ENCODE results near the gene DCTN4.
A peak's percentile ranks its signal among the peaks of the same experiment; 100 is the strongest.
"Not testable (repeated sequence)": the region's sequence is repeated elsewhere in the genome, so short reads cannot be mapped to it uniquely, and the experiment has no call there.

The DCTN4 gene

GRCh38 chr5:150758531-150759333 is at the start of gene DCTN4:
Gene DCTN4 (minus strand): TSS chr5:150759017. CDS start chr5:150758993, 24 bp downstream.
- peak; percentile 95 for DNase-seq

- no peak for DNase-seq
Observed at GRCh38 chr5:150804388-150804787, 45.6 kb upstream of the DCTN4 start.

GRCh38 chr5:150801117-150801927 is 42.5 kb upstream of the DCTN4 start:
- no peak for DNase-seq

- no peak for DNase-seq
Observed at GRCh38 chr5:150797384-150797783, 38.6 kb upstream of the DCTN4 start.

- no peak for DNase-seq
Observed at GRCh38 chr5:150794927-150795326, 36.1 kb upstream of the DCTN4 start.

- not testable (repeated sequence) for DNase-seq
Observed at GRCh38 chr5:150793423-150793888, 34.6 kb upstream of the DCTN4 start.

- DNase-seq = no peak
Observed at GRCh38 chr5:150791536-150791935, 32.7 kb upstream of the DCTN4 start.

- DNase-seq = peak; percentile 78
Observed at GRCh38 chr5:150789943-150790611, 31.3 kb upstream of the DCTN4 start.

- no peak for DNase-seq
Observed at GRCh38 chr5:150789450-150789849, 30.6 kb upstream of the DCTN4 start.

GRCh38 chr5:150788977-150789376 is 30.2 kb upstream of the DCTN4 start:
- DNase-seq = no peak

- DNase-seq = no peak
Observed at GRCh38 chr5:150787656-150788055, 28.8 kb upstream of the DCTN4 start.

GRCh38 chr5:150786876-150787275 is 28.1 kb upstream of the DCTN4 start:
- no peak for DNase-seq

GRCh38 chr5:150785950-150786349 is 27.1 kb upstream of the DCTN4 start:
- no peak for DNase-seq

- peak; percentile 62 for DNase-seq
Observed at GRCh38 chr5:150783422-150783928, 24.7 kb upstream of the DCTN4 start.

- no peak for DNase-seq
Observed at GRCh38 chr5:150782850-150783249, 24.0 kb upstream of the DCTN4 start.

- no peak for DNase-seq
Observed at GRCh38 chr5:150781706-150782614, 23.1 kb upstream of the DCTN4 start.

GRCh38 chr5:150780816-150781221 is 22.0 kb upstream of the DCTN4 start:
- DNase-seq = no peak

- peak; percentile 66 for DNase-seq
Observed at GRCh38 chr5:150780187-150780692, 21.4 kb upstream of the DCTN4 start.

- DNase-seq = no peak
Observed at GRCh38 chr5:150779397-150780186, 20.8 kb upstream of the DCTN4 start.

GRCh38 chr5:150778517-150779396 is 19.9 kb upstream of the DCTN4 start, which contains the start of gene SMIM3:
Gene SMIM3 (plus strand): TSS chr5:150778757. CDS start chr5:150795441, 16,684 bp downstream.
- DNase-seq = peak; percentile 80
